GM18498 (cell line): Measurements from ENCODE around the gene WASL.
"Not testable (repeated sequence)": the region's sequence is repeated elsewhere in the genome, so short reads cannot be mapped to it uniquely, and the experiment has no call there.

Experiments used
- ATAC-seq: cut with Tn5 transposase; IDR thresholded peaks from one replicate; pipeline ENCODE4 v1.9.1; 2021; ENCODE audit warnings: mild to moderate bottlenecking, moderate library complexity; ENCODE audit not compliant: unreplicated experiment

Gene WASL

GRCh38 chr7:123735539-123735938 is 13.3 kb downstream of the WASL start:
- no peak for ATAC-seq

- peak; percentile 54 for ATAC-seq
These were observed 14.3 kb downstream of the WASL start for GRCh38 chr7:123734498-123734897.

GRCh38 chr7:123732413-123733091 is 16.3 kb downstream of the WASL start:
- no peak for ATAC-seq

- ATAC-seq: no peak
These were observed 19.6 kb downstream of the WASL start for GRCh38 chr7:123729218-123729578.

- ATAC-seq: no peak
These were observed 21.5 kb downstream of the WASL start for GRCh38 chr7:123727071-123727837.

GRCh38 chr7:123725586-123726171 is 23.1 kb downstream of the WASL start:
- ATAC-seq: no peak

GRCh38 chr7:123724817-123725253 is 24.0 kb downstream of the WASL start:
- no peak for ATAC-seq

GRCh38 chr7:123723913-123724312 is 24.9 kb downstream of the WASL start:
- ATAC-seq: no peak

GRCh38 chr7:123720527-123720926 is 28.3 kb downstream of the WASL start:
- ATAC-seq: not testable (repeated sequence)

GRCh38 chr7:123719197-123719721 is 29.5 kb downstream of the WASL start:
- ATAC-seq: no peak

- ATAC-seq: no peak
These were observed 30.0 kb downstream of the WASL start for GRCh38 chr7:123718773-123719172.

- ATAC-seq: no peak
These were observed 31.1 kb downstream of the WASL start for GRCh38 chr7:123717689-123718088.

GRCh38 chr7:123716877-123717276 is 31.9 kb downstream of the WASL start:
- no peak for ATAC-seq

GRCh38 chr7:123715799-123716198 is 33.0 kb downstream of the WASL start:
- no peak for ATAC-seq

- no peak for ATAC-seq
These were observed 33.6 kb downstream of the WASL start for GRCh38 chr7:123715198-123715597.

GRCh38 chr7:123714296-123715080 is 34.3 kb downstream of the WASL start:
- ATAC-seq: no peak

- ATAC-seq: peak; percentile 44
These were observed 36.2 kb downstream of the WASL start for GRCh38 chr7:123712619-123713018.

GRCh38 chr7:123711832-123712293 is 36.9 kb downstream of the WASL start:
- no peak for ATAC-seq

GRCh38 chr7:123710683-123711082 is 38.1 kb downstream of the WASL start:
- no peak for ATAC-seq

- no peak for ATAC-seq
These were observed 39.3 kb downstream of the WASL start for GRCh38 chr7:123709525-123709924.
